Motor neuron (in vitro differentiated cells): ENCODE results near the gene TARBP1. TPM values are rescaled to one million over a fixed set of nuclear protein-coding genes. Genes with fewer than 3 reads are reported as not detected.
"Not testable (repeated sequence)": the region's sequence is repeated elsewhere in the genome, so short reads cannot be mapped to it uniquely, and the experiment has no call there.

Experiments used
- ATAC-seq, 8 experiments: fragments of 200-7000 bp; cut with Tn5 transposase; replicated peaks in 6 of 8; 2 replicates each; pipeline ENCODE4 v1.8.0; 2021; ENCODE audit warnings: mild to moderate bottlenecking in 8 of 8, moderate library complexity in 8 of 8
- H3K27ac ChIP-seq, 2 donors: fragments of 250-450 bp; sonication (Bioruptor Pico); 2 replicates each; pipeline ENCODE4 v1.9.0; 2021; ENCODE audit warnings: antibody characterized with exemption in 2 of 2, mild to moderate bottlenecking in 2 of 2, moderate library complexity in 1 of 2
- H3K4me1 ChIP-seq, 2 donors: fragments of 250-450 bp; sonication (Bioruptor Pico); replicated peaks in 1 of 2; 2 replicates each; pipeline ENCODE4 v1.6.1; 2021; ENCODE audit warnings: antibody characterized with exemption in 2 of 2, mild to moderate bottlenecking in 2 of 2, moderate library complexity in 1 of 2
- H3K4me3 ChIP-seq, 5 donors: fragments of 250-450 bp; sonication (Bioruptor Pico); 2 replicates each; pipeline ENCODE4 v1.9.0; 2021; ENCODE audit warnings: antibody characterized with exemption in 5 of 5, mild to moderate bottlenecking in 5 of 5, moderate library complexity in 4 of 5
- WGBS, 10 experiments: fragments of 450-650 bp; shearing (Covaris generic); methylation state at CpG; one replicate each; pipeline ENCODE4 v1.0.0; 2022; 5-methylcytosine and 5-hydroxymethylcytosine counted together
- in situ Hi-C, 9 experiments: fragments of 400-800 bp; cut with MboI; loops; one replicate each; pipeline ENCODE4 v1.15.0; 2021; ENCODE audit warnings: low sequenced_read_pairs in 9 of 9, low pct_unique_long_range_greater_than_20kb in 2 of 9; ENCODE audit not compliant: unreplicated experiment in 9 of 9
- total RNA-seq, 8 experiments: library from RNA; unstranded; fragments of 300-600 nt; gene quantifications; 2 replicates each; pipeline versions ENCODE4 v1.2.3 to v1.2.4, GENCODE V29; 2022

TARBP1 gene
- total RNA-seq, 8 experiments from 2014 or later, result 23.4 to 71.7 (median 42.6) TPM

GRCh38 chr1:234406871-234407270 lies 72.1 kb downstream of the TARBP1 start:
- Histone ChIP-seq H3K27ac (no peak overlapping the region), H3K4me3 (no peak overlapping the region), H3K4me1 (no peaks in the 10 kb centered on the region)
- ATAC-seq, result no peak
- 80 to 100% (median 95%) methylated on average over 1 to 4 of the region's 4 CpGs for WGBS, 10 experiments
- in situ Hi-C loops, result loop anchor here in 1 of 9 experiments (25.0 kb wide), 1 partner anchor 295 kb away; no protein-coding TSS in a partner anchor

- no peak overlapping the region for H3K27ac ChIP-seq
- no peak overlapping the region for H3K4me3 ChIP-seq
- WGBS, 10 experiments, result 20 to 90% (median 81%) methylated on average over 1 to 6 of the region's 6 CpGs; no CpG with 5 or more reads in 2 of the 10 experiments
- no peaks in the 10 kb centered on the region for H3K4me1 ChIP-seq
- no peak for ATAC-seq
- in situ Hi-C loops, result loop anchor here in 1 of 9 experiments (25.0 kb wide), 1 partner anchor 293 kb away; no protein-coding TSS in a partner anchor
Measured at GRCh38 chr1:234405676-234406075, 73.3 kb downstream of the TARBP1 start.

GRCh38 chr1:234402939-234403338 lies 76.0 kb downstream of the TARBP1 start:
- in situ Hi-C loops, result loop anchor here in 1 of 9 experiments (25.0 kb wide), 1 partner anchor 291 kb away; no protein-coding TSS in a partner anchor
- ATAC-seq, result no peak
- 73 to 100% (median 91%) methylated on average over 1 to 3 of the region's 3 CpGs for WGBS, 10 experiments

DNA sequence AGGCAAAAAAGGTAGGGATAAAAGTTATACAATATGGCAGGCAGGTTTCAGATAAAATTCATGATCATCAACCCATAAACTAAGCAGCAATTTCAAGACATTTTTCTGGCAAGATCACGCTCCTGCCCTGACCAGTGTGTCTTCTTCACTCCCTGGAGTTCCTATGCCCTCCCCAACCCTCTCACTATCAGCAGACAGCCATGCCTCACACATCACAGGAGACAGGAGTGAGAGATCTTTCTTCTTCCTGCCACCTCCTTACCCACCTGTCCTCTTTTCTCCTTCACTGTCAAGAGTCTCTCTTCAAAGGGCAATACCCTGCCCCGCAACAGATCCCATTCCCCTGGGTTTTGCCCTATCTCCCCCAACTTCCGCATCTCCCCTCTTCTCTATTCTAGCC lies 77.3 kb downstream of the TARBP1 start:
- Histone ChIP-seq H3K27ac (no peak overlapping the region), H3K4me1 (no peaks in the 10 kb centered on the region), H3K4me3 (no peak overlapping the region)
- ATAC-seq, result no peak
- WGBS, 10 experiments, result 80 to 100% (median 95%) methylated on average over 1 to 3 of the region's 3 CpGs; no CpG with 5 or more reads in 3 of the 10 experiments
- in situ Hi-C loops, result loop anchor here in 1 of 9 experiments (25.0 kb wide), 1 partner anchor 289 kb away; no protein-coding TSS in a partner anchor

More at GRCh38 chr1:234402939-234403338, 76.0 kb downstream of the TARBP1 start:
- Histone ChIP-seq H3K4me3 (no peak overlapping the region), H3K27ac (no peak overlapping the region), H3K4me1 (no peaks in the 10 kb centered on the region)

GRCh38 chr1:234400773-234401172 lies 78.2 kb downstream of the TARBP1 start:
- no peak overlapping the region for H3K4me3 ChIP-seq
- no peaks in the 10 kb centered on the region for H3K4me1 ChIP-seq
- ATAC-seq, result peak in 3 of 8 experiments; percentile 30 to 77 (median 74)
- in situ Hi-C loops, result loop anchor here in 1 of 9 experiments (25.0 kb wide), 1 partner anchor 288 kb away; no protein-coding TSS in a partner anchor
- no peak overlapping the region for H3K27ac ChIP-seq

DNA sequence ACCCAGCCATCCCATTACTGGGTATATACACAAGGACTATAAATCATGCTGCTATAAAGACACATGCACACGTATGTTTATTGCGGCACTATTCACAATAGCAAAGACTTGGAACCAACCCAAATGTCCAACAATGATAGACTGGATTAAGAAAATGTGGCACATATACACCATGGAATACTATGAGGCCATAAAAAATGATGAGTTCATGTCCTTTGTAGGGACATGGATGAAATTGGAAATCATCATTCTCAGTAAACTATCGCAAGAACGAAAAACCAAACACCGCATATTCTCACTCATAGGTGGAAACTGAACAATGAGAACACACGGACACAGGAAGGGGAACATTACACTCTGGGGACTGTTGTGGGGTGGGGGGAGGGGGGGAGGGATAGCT lies 79.5 kb downstream of the TARBP1 start:
- ATAC-seq, H3K4me3 ChIP-seq, in situ Hi-C loops, H3K27ac ChIP-seq, H3K4me1 ChIP-seq: not testable (repeated sequence)
- 83 to 100% methylated on average over 1 of the region's 6 CpGs; no CpG with 5 or more reads in 8 of the 10 experiments for WGBS, 10 experiments

- peak in 1 of 8 experiments; percentile 22 for ATAC-seq
- in situ Hi-C loops, result no loop called here
- 31 to 100% (median 90%) methylated on average over 2 to 8 of the region's 8 CpGs for WGBS, 10 experiments
- H3K27ac ChIP-seq, result no peak overlapping the region
- no peak overlapping the region for H3K4me3 ChIP-seq
- no peaks in the 10 kb centered on the region for H3K4me1 ChIP-seq
Measured at GRCh38 chr1:234398849-234399381, 80.1 kb downstream of the TARBP1 start.

DNA sequence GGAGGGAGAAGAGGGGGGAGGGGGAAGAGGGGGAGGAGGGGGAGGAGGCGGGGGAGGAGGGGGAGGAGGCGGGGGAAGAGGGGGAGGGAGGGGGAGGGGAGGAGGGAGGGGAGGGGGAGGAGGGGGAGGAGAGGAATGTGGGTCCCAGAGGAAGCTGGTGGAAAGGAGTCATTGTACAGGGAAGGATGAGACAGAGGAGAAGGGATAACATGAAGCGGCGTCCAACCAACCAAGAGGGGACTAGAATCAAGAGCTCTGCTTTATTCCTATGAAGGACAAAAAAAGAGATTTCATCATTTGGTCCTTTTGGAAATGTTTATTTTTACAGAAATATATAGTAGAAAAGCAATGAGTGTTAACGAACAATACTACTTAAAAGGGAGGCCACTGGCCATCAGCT lies 81.2 kb downstream of the TARBP1 start:
- 0 to 90% (median 67%) methylated on average over 1 to 3 of the region's 5 CpGs; no CpG with 5 or more reads in 2 of the 10 experiments for WGBS, 10 experiments
- H3K4me3 ChIP-seq, result no peak overlapping the region
- no peak overlapping the region for H3K27ac ChIP-seq
- no peaks in the 10 kb centered on the region for H3K4me1 ChIP-seq
- no peak for ATAC-seq
- in situ Hi-C loops, result no loop called here

- in situ Hi-C loops, result no loop called here
- no peak overlapping the region for H3K27ac ChIP-seq
- WGBS, 10 experiments, result 74 to 100% (median 93%) methylated on average over 1 to 6 of the region's 6 CpGs
- no peaks in the 10 kb centered on the region for H3K4me1 ChIP-seq
- ATAC-seq, result no peak
- no peak overlapping the region for H3K4me3 ChIP-seq
Measured at GRCh38 chr1:234396871-234397270, 82.1 kb downstream of the TARBP1 start.

- in situ Hi-C loops, result no loop called here
- no peak overlapping the region for H3K27ac ChIP-seq
- no peak overlapping the region for H3K4me3 ChIP-seq
- no peak for ATAC-seq
- WGBS, 10 experiments, result 89 to 100% (median 95%) methylated on average over 1 to 8 of the region's 8 CpGs; no CpG with 5 or more reads in 1 of the 10 experiments
- H3K4me1 ChIP-seq, result no peaks in the 10 kb centered on the region
Measured at GRCh38 chr1:234396092-234396491, 82.9 kb downstream of the TARBP1 start.

DNA sequence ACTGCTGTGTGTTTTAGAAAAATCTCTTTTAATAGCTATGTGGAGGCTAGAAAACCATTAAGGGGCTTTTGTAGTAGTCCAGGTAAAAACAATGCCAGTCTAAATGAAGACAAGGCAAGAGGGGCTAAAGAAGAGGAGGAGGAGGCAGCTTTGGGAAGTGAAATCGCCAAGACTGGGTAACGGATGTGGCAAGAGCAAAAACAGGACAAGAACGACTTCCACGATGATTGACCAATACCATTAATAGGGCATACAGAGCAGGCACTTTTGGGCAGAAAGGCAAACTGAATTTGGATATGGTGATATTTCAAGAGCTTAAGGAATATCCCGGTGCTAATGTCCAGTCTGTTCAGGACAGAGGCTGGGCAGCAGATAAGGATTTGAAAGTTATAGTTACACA lies 83.7 kb downstream of the TARBP1 start:
- WGBS, 10 experiments, result 83 to 94% (median 90%) methylated on average over 1 to 5 of the region's 5 CpGs; no CpG with 5 or more reads in 1 of the 10 experiments
- no peak overlapping the region for H3K27ac ChIP-seq
- in situ Hi-C loops, result no loop called here
- no peak overlapping the region for H3K4me3 ChIP-seq
- H3K4me1 ChIP-seq, result no peaks in the 10 kb centered on the region
- ATAC-seq, result no peak

DNA sequence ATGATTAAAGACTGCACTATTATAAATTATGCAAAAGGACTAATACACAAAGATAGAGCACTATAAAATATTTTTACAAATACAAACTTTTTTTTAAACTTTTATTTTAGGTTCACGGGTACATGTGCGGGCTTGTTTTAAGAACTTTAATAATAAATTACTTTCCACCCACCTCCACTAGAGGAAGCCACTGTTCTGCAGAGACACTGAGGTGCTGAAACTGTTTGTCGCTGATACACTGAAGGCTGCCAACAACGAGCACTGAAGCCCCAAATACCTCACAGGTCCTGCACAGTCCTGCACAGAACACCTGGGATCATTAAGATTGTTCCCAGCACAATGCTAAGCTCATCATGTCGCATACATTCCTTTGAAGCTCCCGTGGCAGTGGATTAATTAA lies 85.8 kb downstream of the TARBP1 start:
- H3K4me3 ChIP-seq, result no peak overlapping the region
- H3K4me1 ChIP-seq, result no peaks in the 10 kb centered on the region
- in situ Hi-C loops, result no loop called here
- no peak overlapping the region for H3K27ac ChIP-seq
- WGBS, 10 experiments, result 92 to 100% (median 95%) methylated on average over 2 to 6 of the region's 6 CpGs; no CpG with 5 or more reads in 1 of the 10 experiments
- ATAC-seq, result no peak

GRCh38 chr1:234388094-234388493 lies 90.9 kb downstream of the TARBP1 start:
- WGBS, 10 experiments, result 56 to 100% (median 87%) methylated on average over 1 to 6 of the region's 6 CpGs

GRCh38 chr1:234386122-234386521 lies 92.9 kb downstream of the TARBP1 start:
- ATAC-seq, result no peak
- no peak overlapping the region for H3K4me3 ChIP-seq
- no peaks in the 10 kb centered on the region for H3K4me1 ChIP-seq
- in situ Hi-C loops, result no loop called here
- WGBS, 10 experiments, result 94 to 100% (median 98%) methylated on average over 2 to 6 of the region's 6 CpGs; no CpG with 5 or more reads in 1 of the 10 experiments
- no peak overlapping the region for H3K27ac ChIP-seq

More at GRCh38 chr1:234388094-234388493, 90.9 kb downstream of the TARBP1 start:
- H3K4me3 ChIP-seq, result no peak overlapping the region
- in situ Hi-C loops, result no loop called here
- H3K4me1 ChIP-seq, result no peaks in the 10 kb centered on the region
- no peak overlapping the region for H3K27ac ChIP-seq
- ATAC-seq, result no peak
